ENCODE data around the gene MYLK4. TPM values are rescaled to one million over a fixed set of nuclear protein-coding genes. Genes with fewer than 3 reads are reported as not detected.

The MYLK4 gene
- polyA plus RNA-seq, 6 donors from 2014 or later = 0.04 to 0.13 (median 0.10) TPM; not detected in 2

DNA sequence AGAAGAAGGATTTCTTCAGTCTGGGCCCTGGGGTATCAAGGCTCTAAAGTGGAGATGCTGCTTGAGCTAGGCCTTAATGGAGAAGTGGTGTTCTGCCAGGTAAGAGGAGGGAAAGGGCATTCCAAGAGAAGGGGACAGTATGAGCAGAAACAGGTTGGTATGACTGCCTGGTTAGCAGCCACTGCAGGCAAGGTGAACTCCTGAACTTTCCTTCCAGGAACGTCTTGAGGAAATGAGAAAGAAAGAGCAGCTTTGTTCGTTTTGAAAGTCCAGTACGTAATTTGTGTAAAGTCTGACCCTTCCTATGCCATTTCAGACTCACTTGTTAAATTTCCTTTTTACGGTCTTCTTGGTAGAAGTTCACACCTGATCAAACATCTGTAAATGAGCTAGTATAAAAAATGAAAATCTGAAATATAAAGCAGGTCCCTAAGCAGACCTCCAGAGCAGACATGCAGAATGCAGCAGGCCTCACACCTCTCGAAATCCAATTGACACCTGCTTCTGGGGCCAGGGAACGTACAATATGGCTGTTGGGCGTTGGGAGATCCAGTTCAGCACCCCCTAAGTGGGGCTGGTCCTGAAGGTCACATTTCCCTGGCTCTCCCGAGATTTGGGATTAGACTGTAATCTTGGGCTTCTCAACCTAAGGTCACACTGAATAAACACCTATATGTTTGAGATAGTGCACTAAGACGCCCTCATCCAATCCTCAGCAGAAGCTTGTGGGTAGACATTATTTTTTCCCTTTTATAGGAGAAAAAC, 33.6 kb downstream of the MYLK4 start:
- Mint-ChIP-seq H3K9me3 (peaks cover 0 to 9% (median 2%) of the 10 kb centered on the region in 7 donors), H3K27me3 (peaks cover 0 to 6% (median 0%) of the 10 kb centered on the region in 3 donors), H3K27ac (peak overlapping the region in 1 of 6 donors; percentile 39), H3K4me1 (peaks cover 0 to 7% (median 6%) of the 10 kb centered on the region in 3 donors), H3K36me3 (peaks cover 6% of the 10 kb centered on the region in 2 donors), H3K4me3 (no peak overlapping the region)
- DNase-seq (no peak), ATAC-seq (ENCODE audit: low read depth in 2 of 2) (no peak)

DNA sequence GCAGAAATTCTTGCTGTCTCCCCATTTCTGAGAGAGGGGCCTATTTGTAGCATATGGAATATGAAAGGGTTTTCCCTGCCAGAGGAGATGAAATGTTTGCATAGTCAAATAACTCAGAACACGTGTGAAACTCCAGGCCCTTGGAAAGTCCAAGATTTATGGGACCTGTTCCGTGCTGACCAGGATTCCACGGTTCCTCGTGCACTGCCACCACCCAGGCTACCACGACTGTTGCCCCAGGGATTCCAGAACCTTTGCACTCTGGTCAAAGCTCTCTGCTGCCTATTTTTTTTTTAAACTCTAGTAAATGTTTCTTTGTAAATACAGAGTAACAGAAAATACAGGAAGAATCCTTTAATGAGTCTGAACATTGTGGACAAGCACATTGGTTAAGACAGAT, 35.0 kb downstream of the MYLK4 start:
- Mint-ChIP-seq H3K4me1 (peaks cover 0 to 7% (median 6%) of the 10 kb centered on the region in 3 donors), H3K9me3 (peaks cover 0 to 8% (median 0%) of the 10 kb centered on the region in 7 donors), H3K27ac (no peak overlapping the region), H3K4me3 (no peak overlapping the region), H3K36me3 (peaks cover 0 to under 1% of the 10 kb centered on the region in 2 donors), H3K27me3 (peaks cover 0 to 4% (median 3%) of the 10 kb centered on the region in 3 donors)
- DNase-seq (no peak), ATAC-seq (ENCODE audit: low read depth in 2 of 2) (no peak)

- Mint-ChIP-seq H3K4me3 (no peak overlapping the region), H3K27me3 (peaks cover 0 to 8% (median 3%) of the 10 kb centered on the region in 3 donors), H3K9me3 (peaks cover 3 to 17% (median 8%) of the 10 kb centered on the region in 7 donors), H3K27ac (no peak overlapping the region), H3K36me3 (peaks cover 0 to 8% of the 10 kb centered on the region in 2 donors), H3K4me1 (peaks cover 0 to 7% (median 6%) of the 10 kb centered on the region in 3 donors)
- no peak for ATAC-seq (ENCODE audit: low read depth in 2 of 2)
- no peak for DNase-seq
Measured at GRCh38 chr6:2714111-2714895, 36.4 kb downstream of the MYLK4 start.

GRCh38 chr6:2713473-2714110, 37.1 kb downstream of the MYLK4 start:
- H3K9me3 Mint-ChIP-seq = peaks cover 3 to 17% (median 8%) of the 10 kb centered on the region in 7 donors
- H3K27ac Mint-ChIP-seq = no peak overlapping the region
- no peak overlapping the region for H3K4me3 Mint-ChIP-seq
- DNase-seq = no peak
- H3K27me3 Mint-ChIP-seq = peaks cover 0 to 8% (median 3%) of the 10 kb centered on the region in 3 donors
- H3K4me1 Mint-ChIP-seq = peaks cover 0 to 4% (median 0%) of the 10 kb centered on the region in 3 donors
- H3K36me3 Mint-ChIP-seq = peaks cover 0 to 8% of the 10 kb centered on the region in 2 donors
- ATAC-seq (ENCODE audit: low read depth in 2 of 2) = no peak

DNA sequence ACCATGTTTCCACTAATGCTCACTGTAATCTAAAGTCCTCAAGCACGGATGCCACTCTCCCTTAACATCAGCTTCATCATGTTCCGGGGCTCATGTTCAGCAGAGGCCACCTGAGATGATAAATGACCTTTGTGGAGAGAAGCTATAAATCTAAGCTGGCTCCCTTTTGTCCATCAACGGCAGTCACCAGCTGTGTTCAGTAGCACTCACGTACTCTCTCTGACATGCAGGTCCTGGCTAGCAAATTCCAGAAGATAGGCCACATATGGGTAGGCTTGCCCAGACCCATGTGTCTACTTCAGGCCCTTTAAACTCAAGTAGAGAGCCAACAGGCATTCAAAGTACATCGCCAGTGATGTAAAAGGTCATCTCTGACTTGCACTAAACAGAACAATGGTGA, 38.6 kb downstream of the MYLK4 start:
- H3K27ac Mint-ChIP-seq = no peak overlapping the region
- ATAC-seq (ENCODE audit: low read depth in 2 of 2) (no peak), DNase-seq (no peak)
- H3K9me3 Mint-ChIP-seq = peaks cover 3 to 17% (median 8%) of the 10 kb centered on the region in 7 donors
- H3K36me3 Mint-ChIP-seq = peaks cover 0 to 8% of the 10 kb centered on the region in 2 donors
- peaks cover 0 to 8% (median 3%) of the 10 kb centered on the region in 3 donors for H3K27me3 Mint-ChIP-seq
- no peaks in the 10 kb centered on the region for H3K4me1 Mint-ChIP-seq
- no peak overlapping the region for H3K4me3 Mint-ChIP-seq

DNA sequence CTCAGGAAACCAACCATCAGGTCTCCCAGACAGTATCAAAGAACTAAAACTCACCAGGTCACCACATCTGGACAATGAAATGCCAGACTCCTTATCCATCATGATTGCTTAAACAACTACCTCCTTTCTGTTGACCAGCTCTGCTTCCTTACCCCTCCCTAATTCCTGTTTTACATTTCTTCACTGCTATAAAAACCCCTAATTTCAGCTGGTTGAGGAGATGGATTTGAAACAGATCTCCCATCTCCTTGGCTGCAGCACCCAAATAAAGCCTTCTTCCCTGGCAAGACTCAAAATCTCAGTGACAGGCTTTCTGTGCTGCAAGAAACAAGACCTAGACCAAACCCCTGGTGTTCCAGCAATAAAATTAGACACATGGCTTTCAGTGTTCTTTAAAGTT, 40.3 kb downstream of the MYLK4 start:
- Mint-ChIP-seq H3K36me3 (peaks cover 0 to 8% of the 10 kb centered on the region in 2 donors), H3K4me3 (no peak overlapping the region)

DNA sequence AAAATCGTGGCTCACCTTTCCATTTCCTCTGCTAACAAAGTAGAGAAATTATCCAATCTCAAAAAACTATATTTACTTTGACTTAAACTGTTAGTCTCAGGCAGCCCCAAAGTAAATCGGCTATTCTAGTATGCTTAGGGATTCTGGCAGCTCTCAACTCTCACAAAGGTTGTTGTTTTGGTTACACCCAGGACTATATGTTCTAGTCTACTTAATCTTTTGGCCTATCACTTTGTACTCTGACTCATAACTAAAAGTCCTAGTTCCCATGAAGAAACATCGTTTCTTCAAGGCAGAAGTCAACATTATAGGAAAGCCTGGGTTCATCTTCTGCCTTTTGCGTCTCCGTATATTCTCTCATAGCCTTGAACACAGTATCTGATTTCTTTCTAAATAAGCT, 42.3 kb downstream of the MYLK4 start:
- peaks cover 0 to 13% (median 3%) of the 10 kb centered on the region in 3 donors for H3K27me3 Mint-ChIP-seq
- H3K4me1 Mint-ChIP-seq = peaks cover 0 to 4% (median 3%) of the 10 kb centered on the region in 3 donors
- H3K36me3 Mint-ChIP-seq = peaks cover 0 to 8% of the 10 kb centered on the region in 2 donors
- peaks cover 3 to 17% (median 8%) of the 10 kb centered on the region in 7 donors for H3K9me3 Mint-ChIP-seq
- no peak overlapping the region for H3K27ac Mint-ChIP-seq
- no peak for ATAC-seq (ENCODE audit: low read depth in 2 of 2)
- no peak for DNase-seq
- no peak overlapping the region for H3K4me3 Mint-ChIP-seq

More for the DNA sequence above, 40.3 kb downstream of the MYLK4 start:
- no peak for ATAC-seq (ENCODE audit: low read depth in 2 of 2)
- Mint-ChIP-seq H3K27ac (no peak overlapping the region), H3K9me3 (peaks cover 3 to 17% (median 8%) of the 10 kb centered on the region in 7 donors), H3K27me3 (peaks cover 0 to 8% (median 3%) of the 10 kb centered on the region in 3 donors), H3K4me1 (peaks cover 0 to 4% (median 3%) of the 10 kb centered on the region in 3 donors)
- DNase-seq = no peak

DNA sequence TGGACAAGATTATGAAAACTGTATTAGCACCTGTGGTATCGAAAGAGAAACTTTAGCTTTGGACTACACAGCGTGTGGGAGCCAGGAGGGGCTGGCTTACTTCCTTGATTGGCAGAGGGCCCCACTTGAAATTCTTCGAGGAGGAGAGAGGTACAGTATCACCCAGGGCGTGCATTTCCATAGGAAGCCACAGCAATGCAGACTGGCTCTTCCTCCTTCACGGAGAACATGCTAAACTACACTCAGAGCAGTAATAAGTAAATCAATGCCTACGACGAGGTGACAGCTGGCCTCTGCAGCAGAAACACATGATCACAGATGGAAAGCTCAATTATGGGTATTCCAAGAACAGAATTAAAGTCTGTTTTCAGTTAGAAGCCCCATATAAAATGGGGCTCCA, 44.2 kb downstream of the MYLK4 start:
- Mint-ChIP-seq H3K27ac (peak overlapping the region in 1 of 6 donors; percentile 58), H3K4me1 (peaks cover 0 to 4% (median 3%) of the 10 kb centered on the region in 3 donors), H3K4me3 (peak overlapping the region in 5 of 8 donors; percentile 23 to 83 (median 43)), H3K36me3 (peaks cover 0 to 8% of the 10 kb centered on the region in 2 donors), H3K27me3 (peaks cover 0 to 13% (median 3%) of the 10 kb centered on the region in 3 donors), H3K9me3 (peaks cover 3 to 17% (median 8%) of the 10 kb centered on the region in 7 donors)
- ATAC-seq (ENCODE audit: low read depth in 2 of 2) (peak; percentile 42 to 45), DNase-seq (no peak)

- Mint-ChIP-seq H3K4me3 (no peak overlapping the region), H3K27ac (no peak overlapping the region), H3K27me3 (peaks cover 0 to 8% (median 0%) of the 10 kb centered on the region in 3 donors), H3K4me1 (peaks cover 0 to 4% (median 3%) of the 10 kb centered on the region in 3 donors), H3K36me3 (peaks cover 0 to 3% of the 10 kb centered on the region in 2 donors), H3K9me3 (peaks cover 2 to 6% (median 3%) of the 10 kb centered on the region in 7 donors)
- ATAC-seq (ENCODE audit: low read depth in 2 of 2) = no peak
- no peak for DNase-seq
Measured at GRCh38 chr6:2705256-2705655, 45.5 kb downstream of the MYLK4 start.

DNA sequence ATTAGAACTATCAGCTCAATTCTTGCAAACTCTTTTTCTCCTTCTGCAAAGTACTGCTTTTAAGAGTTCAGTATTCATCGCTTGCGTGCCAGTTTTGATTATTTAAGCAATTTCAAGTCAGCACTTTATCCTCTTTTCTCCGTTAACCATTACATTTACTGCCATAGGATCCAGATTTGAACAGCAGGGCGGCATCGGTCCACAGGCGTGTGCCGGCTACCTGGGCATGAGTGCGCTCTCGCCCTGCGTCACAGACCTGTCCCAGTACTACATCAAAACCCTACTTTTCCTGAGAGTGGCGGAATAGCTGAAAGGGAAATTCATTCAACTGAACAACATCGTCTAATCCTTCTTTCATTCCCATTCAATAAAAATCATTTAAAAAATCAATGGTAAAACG, 53.4 kb downstream of the MYLK4 start:
- H3K4me1 Mint-ChIP-seq = no peaks in the 10 kb centered on the region
- H3K27me3 Mint-ChIP-seq = peaks cover 7 to 11% (median 10%) of the 10 kb centered on the region in 3 donors
- no peaks in the 10 kb centered on the region for H3K36me3 Mint-ChIP-seq
- DNase-seq (no peak), ATAC-seq (ENCODE audit: low read depth in 2 of 2) (no peak)
- H3K9me3 Mint-ChIP-seq = no peaks in the 10 kb centered on the region
- peak overlapping the region in 1 of 6 donors; percentile 23 for H3K27ac Mint-ChIP-seq
- no peak overlapping the region for H3K4me3 Mint-ChIP-seq

DNA sequence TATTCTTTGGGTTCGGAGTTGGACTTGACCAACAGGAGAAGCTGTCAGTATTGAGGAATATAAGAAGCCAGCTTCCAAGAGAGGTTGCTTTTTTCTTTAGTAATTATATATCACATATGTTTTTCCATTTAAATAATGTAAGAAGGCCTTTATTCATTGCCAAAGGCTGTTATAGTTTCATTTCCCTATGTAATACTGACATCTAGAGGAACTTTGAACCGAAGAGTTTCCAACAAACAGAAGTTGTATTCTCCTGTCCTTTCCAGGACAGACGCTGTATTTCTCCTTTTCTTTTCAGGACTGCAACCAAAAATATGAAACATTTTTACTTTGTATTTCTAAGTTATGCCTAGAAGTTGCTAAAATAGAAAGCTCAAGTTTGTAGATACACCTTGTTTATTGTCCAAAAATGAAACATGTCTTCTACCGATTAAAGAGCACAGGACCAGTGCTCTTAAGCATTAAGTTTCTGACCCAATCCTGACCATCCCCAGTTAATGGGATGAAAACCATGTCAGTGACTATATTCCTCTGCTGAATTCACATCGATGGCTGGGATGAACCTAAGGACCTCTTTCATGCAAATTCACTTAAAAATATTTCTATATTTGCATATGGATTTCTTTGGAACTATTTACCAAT, 55.1 kb downstream of the MYLK4 start:
- Mint-ChIP-seq H3K27ac (no peak overlapping the region), H3K36me3 (no peaks in the 10 kb centered on the region), H3K27me3 (peaks cover 7 to 11% (median 10%) of the 10 kb centered on the region in 3 donors), H3K9me3 (no peaks in the 10 kb centered on the region), H3K4me3 (no peak overlapping the region), H3K4me1 (no peaks in the 10 kb centered on the region)
- DNase-seq = no peak
- ATAC-seq (ENCODE audit: low read depth in 2 of 2) = peak in 1 of 2 donors; percentile 40

GRCh38 chr6:2693231-2693630, 57.5 kb downstream of the MYLK4 start:
- peaks cover 3 to 10% (median 4%) of the 10 kb centered on the region in 3 donors for H3K27me3 Mint-ChIP-seq
- no peaks in the 10 kb centered on the region for H3K36me3 Mint-ChIP-seq
- H3K9me3 Mint-ChIP-seq = no peaks in the 10 kb centered on the region
- no peak overlapping the region for H3K27ac Mint-ChIP-seq
- no peak overlapping the region for H3K4me3 Mint-ChIP-seq
- DNase-seq = no peak
- no peak for ATAC-seq (ENCODE audit: low read depth in 2 of 2)
- H3K4me1 Mint-ChIP-seq = no peaks in the 10 kb centered on the region
